GM15510 (cell line): Measurements from ENCODE around the gene CACNA1I.

Experiments
- POLR2A ChIP-seq: IDR thresholded peaks from 3 replicates; pipeline ENCODE4 v1.6.1; 2011; ENCODE audit warnings: borderline replicate concordance; ENCODE audit not compliant: insufficient read length; ENCODE audit errors: extremely low read depth

The CACNA1I gene

DNA sequence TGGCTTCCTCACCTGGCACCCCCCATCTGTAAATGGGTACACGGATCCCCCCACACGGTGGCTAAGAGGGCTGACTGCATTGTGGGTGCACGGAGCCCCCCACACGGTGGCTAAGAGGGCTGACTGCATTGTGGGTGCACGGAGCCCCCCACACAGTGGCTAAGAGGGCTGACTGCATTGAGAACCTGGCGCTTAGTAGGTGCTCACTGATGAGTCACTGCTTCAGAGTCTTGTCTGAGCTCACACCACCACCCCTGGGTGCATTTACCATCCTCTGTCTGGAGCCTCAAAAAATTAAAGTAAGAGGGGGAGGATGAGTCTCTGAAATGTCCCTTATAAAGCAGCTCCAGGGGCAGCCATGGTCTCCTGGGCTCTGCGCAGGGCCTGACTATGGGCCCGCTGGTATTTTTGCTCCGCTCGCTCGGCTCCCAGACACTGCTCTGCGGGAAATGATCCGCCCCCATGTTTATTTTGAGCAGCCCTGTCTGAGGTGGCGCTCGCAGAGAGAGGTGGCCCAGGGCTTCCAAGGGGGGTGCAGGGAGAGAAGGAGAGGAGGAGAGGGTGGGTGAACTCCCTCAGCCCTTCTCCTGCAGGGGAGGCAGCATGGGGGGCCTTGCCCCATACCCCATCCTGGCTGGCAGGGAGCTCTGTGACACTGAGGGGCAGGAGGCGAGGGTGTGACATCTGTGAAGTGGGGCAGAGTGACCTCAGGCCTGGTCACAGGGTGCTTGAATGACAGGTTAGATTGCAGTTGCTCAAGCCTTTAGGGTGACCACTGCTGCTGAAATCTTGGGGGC is 82.6 kb downstream of the CACNA1I start:
- no peak for TF ChIP-seq POLR2A

DNA sequence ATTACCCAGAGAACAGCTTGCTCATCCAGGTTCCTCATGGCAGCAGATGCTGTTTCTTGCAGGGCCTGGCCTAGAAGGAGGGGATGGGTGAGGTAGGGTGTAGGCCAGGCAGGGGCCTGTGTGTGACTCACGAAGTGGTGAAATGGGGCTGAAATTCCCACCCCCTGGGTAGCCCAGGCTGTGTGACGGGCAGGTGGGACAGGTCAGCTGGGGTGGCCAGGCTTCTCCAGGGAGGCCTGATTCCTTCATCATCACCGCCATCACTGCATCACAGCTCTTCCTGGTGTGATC is 83.2 kb downstream of the CACNA1I start:
- no peak for TF ChIP-seq POLR2A

DNA sequence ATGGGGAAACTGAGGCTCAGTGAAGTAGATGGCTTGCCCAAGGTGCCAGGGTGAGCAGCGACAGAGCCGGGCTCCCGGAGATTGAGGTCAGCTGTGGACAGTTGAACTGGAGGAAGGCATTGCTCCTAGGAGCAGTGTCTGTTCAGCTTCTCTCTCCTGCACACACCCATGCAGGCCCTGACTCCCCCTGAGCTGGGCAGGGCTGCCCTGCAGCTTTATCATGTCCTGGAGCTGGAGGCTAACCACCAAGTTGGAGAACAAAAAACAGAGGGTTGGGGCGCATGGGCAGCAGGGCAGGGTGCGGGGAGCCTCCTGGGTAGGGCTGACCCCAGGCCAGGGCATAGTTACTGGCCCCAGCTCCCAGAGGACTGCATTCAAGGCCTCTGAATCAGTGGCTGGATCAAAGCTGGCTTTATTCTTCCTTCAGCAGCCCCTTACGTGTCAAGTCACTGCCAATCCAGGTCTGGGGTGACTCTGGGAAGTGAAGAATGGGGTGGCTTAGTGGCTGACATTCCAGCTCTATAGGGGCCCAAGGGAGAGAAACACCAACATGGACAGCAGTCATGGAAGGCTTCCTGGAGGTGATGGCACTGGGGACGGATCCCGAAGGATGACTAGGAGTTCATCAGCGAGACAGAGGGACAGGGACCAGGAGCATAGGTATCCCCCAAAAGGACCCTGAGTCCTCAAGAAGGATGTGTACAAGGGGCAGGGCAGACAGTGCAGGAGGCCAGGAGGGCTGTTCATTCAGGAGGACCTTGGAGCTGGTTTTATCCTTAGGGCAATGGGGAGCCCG is 83.8 kb downstream of the CACNA1I start:
- no peak for TF ChIP-seq POLR2A

DNA sequence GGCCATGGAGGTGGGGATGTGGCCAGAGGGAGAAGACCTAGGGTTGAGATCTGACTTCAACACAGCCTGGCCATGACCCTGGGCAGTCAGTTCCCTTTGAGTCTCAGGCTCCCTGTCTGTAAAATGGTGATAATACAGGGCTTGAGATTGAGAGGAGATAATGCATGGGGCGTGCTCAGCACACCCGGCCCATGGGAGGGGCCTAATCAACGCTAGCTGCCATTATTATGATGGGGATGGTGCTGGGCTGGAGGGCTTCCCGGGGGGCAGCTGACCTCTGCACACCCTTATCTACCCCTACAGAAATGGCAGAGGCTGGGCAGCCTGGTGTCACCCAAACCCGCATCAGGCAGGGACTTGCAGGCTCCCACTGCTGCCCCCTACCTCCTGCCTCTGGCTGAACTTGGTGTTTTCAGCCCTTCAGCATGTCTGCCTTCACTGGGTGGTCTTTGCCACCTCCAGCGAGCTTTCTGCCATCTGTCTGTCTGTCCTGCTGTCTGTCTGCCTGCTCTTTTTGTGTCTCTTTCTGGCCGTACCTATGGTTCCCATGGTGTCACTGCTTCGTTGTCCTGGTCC is 84.5 kb downstream of the CACNA1I start:
- no peak for TF ChIP-seq POLR2A

DNA sequence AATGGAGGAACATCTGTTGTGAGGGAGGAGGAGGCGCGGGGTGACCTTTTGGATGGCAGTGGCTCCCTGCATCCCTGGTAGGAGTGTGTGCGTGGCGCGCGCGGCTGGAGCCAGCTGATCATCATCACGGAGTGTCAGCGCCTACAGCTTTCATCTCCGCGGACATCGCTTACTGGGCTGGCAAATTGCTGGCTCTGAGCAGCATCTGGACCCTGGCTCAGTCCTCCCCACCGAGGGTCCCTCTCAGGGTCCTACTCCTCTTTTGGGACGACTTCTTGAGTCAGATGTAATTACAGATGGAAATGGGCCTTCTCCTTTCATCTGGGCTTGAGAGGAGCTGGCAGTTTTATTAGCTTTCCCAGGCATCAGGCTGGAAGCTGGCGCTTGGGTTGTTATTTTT is 85.3 kb downstream of the CACNA1I start:
- TF ChIP-seq POLR2A, result no peak

DNA sequence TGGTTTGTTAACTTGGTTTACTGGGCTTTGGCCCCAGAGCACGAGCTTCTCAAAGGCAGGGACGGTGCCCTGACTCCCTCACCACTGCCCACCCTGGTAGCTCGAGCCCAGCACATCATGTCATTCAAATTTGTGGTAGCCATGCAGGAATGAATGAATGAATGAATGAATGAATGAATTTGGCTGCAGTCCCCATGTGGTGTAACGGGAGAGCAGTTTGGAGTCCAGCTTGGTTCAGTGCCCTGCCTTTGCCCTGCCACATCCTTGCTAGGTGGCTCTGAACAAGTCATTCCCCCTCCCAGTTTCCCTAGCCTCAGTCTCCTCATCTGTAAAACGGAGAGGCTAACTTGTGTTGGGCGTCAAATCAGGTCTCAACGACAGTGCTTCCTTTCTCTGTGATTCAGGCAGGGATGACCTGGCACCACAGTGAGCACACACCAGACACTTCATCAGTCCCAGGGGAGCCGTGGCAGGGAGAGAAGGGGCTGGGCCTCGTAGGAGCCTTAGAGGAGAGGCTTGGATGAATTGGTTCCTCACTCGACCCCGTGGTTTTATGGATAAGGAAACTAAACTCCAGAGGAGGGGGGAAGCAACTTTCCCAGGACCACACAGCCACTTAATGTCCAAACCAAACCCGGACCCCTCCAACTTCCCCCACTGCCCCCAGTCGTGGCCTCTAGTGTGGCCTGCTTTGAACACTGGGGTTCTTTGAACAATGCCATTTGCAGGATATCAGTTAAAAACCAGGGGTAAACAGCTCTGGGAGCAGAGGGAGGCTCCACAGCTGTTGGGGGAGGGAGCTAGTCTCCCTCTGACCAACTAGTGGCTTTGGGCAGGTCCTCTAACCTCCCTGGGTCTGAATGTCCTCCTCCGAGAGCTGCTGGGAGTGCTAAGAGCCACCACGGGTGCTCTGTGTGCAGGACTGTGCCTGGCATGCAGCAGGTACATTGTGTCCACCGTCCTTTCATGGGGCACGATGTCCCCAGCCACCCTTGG is 86.2 kb downstream of the CACNA1I start:
- no peak for TF ChIP-seq POLR2A

DNA sequence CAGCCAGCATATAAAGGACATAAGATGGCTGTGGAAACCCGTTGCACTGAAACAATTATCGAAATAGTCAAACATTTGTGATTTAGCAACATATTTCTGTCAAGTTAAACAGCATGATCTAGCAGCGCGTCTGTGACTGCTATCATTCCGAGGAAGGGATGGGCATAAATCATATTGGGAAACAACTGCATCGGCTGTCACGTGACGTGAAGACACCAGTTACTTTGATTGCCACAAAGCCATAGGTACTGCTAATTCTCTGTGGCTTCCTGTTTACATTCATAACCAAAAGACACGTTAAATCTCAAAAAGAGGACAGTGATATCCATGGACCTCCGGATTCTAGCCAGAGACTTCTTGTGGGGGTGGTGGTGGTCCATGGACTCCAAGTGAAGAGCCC is 87.8 kb downstream of the CACNA1I start:
- TF ChIP-seq POLR2A, result no peak

DNA sequence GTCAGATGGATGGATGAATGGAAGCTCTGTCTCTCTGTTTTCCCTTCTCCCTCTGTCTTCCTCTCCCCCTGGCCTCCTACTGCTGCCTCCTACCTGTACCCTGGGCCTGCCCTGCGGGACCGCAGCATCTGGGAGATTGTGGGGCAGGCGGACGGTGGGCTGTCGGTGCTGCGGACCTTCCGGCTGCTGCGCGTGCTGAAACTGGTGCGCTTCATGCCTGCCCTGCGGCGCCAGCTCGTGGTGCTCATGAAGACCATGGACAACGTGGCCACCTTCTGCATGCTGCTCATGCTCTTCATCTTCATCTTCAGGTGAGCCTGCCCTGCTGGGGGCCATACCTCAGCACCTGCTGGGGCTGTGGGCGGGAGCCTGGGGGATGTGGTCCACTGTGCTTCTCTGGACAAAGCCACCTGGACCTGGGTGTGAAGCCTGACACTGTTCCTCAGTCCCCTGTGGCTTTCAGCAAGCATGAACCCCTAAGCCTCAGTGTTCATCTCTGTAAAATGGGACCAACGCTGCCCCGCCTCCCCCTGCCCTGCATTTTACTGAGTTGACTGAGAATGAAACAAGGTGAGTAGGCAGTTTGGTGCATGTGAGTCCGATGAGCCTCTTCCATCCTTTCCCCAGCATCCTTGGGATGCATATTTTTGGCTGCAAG is 88.4 kb downstream of the CACNA1I start:
- TF ChIP-seq POLR2A, result no peak

DNA sequence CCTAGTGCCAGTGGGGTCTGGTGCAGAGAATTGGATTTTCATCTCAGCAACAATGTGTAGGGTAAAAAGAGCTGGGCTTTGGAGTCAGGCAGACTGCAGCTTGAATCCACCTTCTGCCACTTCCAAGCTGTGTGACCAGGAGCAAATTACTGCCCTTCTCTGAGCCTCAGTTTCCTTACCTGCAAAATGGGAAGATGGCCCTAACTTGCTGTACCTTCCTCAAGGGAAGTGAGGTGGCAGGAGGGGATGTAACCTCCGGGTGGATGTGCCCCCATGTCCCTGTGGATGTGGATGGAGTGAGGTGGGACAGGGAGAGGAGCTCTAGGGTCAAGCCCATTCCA is 90.9 kb downstream of the CACNA1I start:
- no peak for TF ChIP-seq POLR2A

DNA sequence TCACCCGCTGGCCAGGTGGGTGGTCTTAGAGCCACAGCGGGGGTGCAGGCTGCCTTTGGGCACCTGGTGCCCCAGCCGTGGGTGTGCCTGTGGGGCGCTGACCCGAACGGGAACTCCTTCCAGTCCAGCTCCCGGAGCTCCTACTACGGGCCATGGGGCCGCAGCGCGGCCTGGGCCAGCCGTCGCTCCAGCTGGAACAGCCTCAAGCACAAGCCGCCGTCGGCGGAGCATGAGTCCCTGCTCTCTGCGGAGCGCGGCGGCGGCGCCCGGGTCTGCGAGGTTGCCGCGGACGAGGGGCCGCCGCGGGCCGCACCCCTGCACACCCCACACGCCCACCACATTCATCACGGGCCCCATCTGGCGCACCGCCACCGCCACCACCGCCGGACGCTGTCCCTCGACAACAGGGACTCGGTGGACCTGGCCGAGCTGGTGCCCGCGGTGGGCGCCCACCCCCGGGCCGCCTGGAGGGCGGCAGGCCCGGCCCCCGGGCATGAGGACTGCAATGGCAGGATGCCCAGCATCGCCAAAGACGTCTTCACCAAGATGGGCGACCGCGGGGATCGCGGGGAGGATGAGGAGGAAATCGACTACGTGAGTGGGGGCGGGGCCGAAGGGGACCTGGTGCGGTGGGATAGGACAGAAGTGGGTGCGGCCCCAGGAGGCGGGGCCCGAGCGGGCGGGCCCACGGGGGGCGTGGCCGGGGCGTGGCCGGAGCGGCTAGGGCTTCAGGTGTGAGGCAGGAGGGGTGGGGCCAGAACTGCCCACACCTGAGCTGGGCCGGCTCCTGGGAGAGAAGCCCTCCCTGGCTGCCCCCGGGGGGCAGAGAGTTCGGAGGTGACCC is 91.5 kb downstream of the CACNA1I start:
- no peak for TF ChIP-seq POLR2A

DNA sequence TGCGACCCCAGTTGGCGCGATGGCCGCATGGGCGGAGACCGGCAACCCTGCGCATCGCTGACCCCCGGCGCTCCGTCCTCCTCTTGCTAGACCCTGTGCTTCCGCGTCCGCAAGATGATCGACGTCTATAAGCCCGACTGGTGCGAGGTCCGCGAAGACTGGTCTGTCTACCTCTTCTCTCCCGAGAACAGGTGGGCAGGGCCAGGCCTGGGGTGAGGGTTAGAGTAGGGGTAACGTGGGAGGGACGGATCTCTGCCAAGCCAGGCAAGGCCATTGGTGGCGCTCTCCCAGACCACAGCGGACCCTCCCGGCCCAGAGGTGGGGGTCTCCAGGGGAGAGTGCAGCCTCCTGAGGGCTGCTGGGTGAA is 92.1 kb downstream of the CACNA1I start:
- no peak for TF ChIP-seq POLR2A

DNA sequence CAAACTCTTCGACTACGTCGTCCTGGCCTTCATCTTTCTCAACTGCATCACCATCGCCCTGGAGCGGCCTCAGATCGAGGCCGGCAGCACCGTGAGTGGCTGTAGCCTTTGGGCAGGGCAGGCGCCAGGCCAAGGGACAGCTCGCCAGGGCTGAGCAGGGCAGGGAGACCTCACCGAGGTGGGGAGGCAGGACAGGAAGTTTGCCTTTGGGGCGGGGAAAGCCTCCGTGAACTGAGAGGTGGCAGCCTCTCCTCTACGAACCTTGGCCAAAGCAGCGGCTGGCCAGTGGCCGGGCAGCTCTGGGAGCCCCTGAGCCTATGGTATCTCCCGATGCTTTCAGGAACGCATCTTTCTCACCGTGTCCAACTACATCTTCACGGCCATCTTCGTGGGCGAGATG is 93.2 kb downstream of the CACNA1I start:
- TF ChIP-seq POLR2A, result no peak

DNA sequence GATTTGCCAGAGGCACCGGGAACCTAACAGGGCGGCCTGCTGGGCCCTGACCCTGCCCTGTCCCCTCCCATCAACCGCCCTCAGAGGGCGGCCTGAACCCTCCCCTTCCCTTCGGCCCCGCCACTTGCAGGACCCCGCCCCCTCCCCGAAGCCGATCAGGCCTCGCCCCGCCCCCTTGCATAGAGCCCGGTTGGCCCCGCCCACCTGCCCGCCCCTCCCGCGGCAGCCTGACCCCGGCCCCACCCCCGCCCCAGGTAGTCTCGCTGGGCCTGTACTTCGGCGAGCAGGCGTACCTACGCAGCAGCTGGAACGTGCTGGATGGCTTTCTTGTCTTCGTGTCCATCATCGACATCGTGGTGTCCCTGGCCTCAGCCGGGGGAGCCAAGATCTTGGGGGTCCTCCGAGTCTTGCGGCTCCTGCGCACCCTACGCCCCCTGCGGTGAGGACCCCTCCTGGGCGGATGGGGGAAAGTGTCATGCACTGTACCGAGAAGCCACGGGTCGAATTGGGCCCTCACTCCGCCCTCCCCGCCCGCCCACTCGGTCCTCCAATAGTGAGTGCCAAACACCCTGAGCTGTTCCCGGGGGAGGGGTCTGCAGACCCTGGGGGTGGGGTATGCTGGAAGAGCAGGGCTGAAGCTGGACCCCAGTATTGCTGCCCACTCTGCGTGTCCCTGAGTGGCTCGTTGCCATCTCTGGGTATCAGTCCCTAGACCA is 94.1 kb downstream of the CACNA1I start:
- TF ChIP-seq POLR2A, result no peak

DNA sequence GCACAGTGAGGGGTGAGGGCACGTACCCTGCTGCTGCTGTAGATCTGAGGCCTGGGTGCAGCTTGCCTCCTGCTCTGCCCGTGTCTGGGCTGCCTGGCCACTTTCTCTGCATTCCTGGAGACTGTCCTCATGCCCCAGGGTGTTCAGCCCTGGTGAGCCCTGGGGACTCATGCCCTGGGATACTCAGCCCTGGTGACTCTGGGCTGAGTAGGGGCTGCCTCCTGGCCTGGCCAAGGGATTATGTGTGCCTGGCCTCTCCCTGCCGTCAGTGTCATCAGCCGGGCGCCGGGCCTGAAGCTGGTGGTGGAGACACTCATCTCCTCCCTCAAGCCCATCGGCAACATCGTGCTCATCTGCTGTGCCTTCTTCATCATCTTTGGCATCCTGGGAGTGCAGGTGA is 94.7 kb downstream of the CACNA1I start:
- TF ChIP-seq POLR2A, result no peak
